CD14-positive monocyte (primary cell): Measurements from ENCODE around the gene NEK7. TPM values are rescaled to one million over a fixed set of nuclear protein-coding genes. Genes with fewer than 3 reads are reported as not detected.

Source experiments
- DNase-seq, 3 donors: peaks; one replicate each; pipeline ENCODE4 v3.0.0-alpha.2; 2011 to 2022
- H2AFZ ChIP-seq: 2 replicates; pipeline ENCODE4 v1.6.0; 2012; ENCODE audit warnings: mild to moderate bottlenecking, low read depth, low read length, inconsistent platforms; ENCODE audit not compliant: insufficient read depth, poor library complexity, severe bottlenecking
- H3K27ac ChIP-seq, 2 donors: 1 replicate in 1 of 2; 2 replicates in 1 of 2; pipeline ENCODE4 v1.5.1; 2012 to 2013; ENCODE audit warnings: low read length in 2 of 2, control low read depth in 1 of 2, inconsistent platforms in 1 of 2, low read depth in 1 of 2, mild to moderate bottlenecking in 1 of 2
- H3K27me3 ChIP-seq, 2 donors: one replicate each; pipeline versions ENCODE4 v1.6.0 to v1.6.1; 2011 to 2013; ENCODE audit warnings: low read length in 2 of 2; ENCODE audit not compliant: control insufficient read depth in 2 of 2, insufficient read depth in 2 of 2
- H3K36me3 ChIP-seq, 2 donors: replicated peaks in 1 of 2; 1 replicate in 1 of 2; 2 replicates in 1 of 2; pipeline versions ENCODE4 v1.5.1 to v1.6.1; 2012 to 2013; ENCODE audit warnings: low read length in 2 of 2, control low read depth in 1 of 2, inconsistent platforms in 1 of 2, mild to moderate bottlenecking in 1 of 2; ENCODE audit not compliant: insufficient read depth in 2 of 2, control insufficient read depth in 1 of 2
- H3K4me1 ChIP-seq, 2 donors: 1 replicate in 1 of 2; 2 replicates in 1 of 2; pipeline versions ENCODE4 v1.5.1 to v1.6.1; 2012 to 2013; ENCODE audit warnings: low read length in 2 of 2, control low read depth in 1 of 2, inconsistent platforms in 1 of 2, mild to moderate bottlenecking in 1 of 2, moderate library complexity in 1 of 2; ENCODE audit not compliant: insufficient read depth in 2 of 2, control insufficient read depth in 1 of 2
- H3K4me2 ChIP-seq: replicated peaks from 2 replicates; pipeline ENCODE3; 2012; ENCODE audit warnings: low read length, moderate library complexity, mild to moderate bottlenecking; ENCODE audit not compliant: poor library complexity, severe bottlenecking; ENCODE audit errors: extremely low read depth
- H3K4me3 ChIP-seq, 3 experiments: fragments of 200-600 bp in 1 of 3; sonication (generic) in 1 of 3; replicated peaks in 1 of 3; 1 replicate in 2 of 3; 2 replicates in 1 of 3; pipeline ENCODE4 v1.5.1; 2011 to 2013; ENCODE audit warnings: low read length in 3 of 3, mild to moderate bottlenecking in 3 of 3, control low read depth in 2 of 3, low read depth in 2 of 3, inconsistent platforms in 1 of 3, moderate library complexity in 1 of 3
- H3K79me2 ChIP-seq: 2 replicates; pipeline ENCODE4 v1.6.0; 2012; ENCODE audit warnings: mild to moderate bottlenecking, control low read depth, inconsistent platforms, low read length, moderate library complexity; ENCODE audit not compliant: insufficient read depth
- H3K9ac ChIP-seq: 2 replicates; pipeline ENCODE4 v1.6.0; 2017; ENCODE audit warnings: low read length, mild to moderate bottlenecking; ENCODE audit not compliant: insufficient read depth, poor library complexity, severe bottlenecking
- H3K9me3 ChIP-seq, 2 donors: replicated peaks in 1 of 2; 1 replicate in 1 of 2; 2 replicates in 1 of 2; pipeline versions ENCODE4 v1.5.1 to v1.6.1; 2012 to 2013; ENCODE audit warnings: low read length in 2 of 2, control low read depth in 1 of 2; ENCODE audit not compliant: control insufficient read depth in 1 of 2, insufficient read depth in 1 of 2
- H4K20me1 ChIP-seq: 2 replicates; pipeline ENCODE4 v1.6.0; 2012; ENCODE audit warnings: mild to moderate bottlenecking, low read length, control low read depth, moderate library complexity; ENCODE audit not compliant: insufficient read depth
- H3K27ac Mint-ChIP-seq, 7 donors: one replicate each; pipeline ENCODE4 v1.8.0; 2020; ENCODE audit warnings: mild to moderate bottlenecking in 7 of 7, mixed read lengths in 7 of 7, moderate library complexity in 6 of 7, inconsistent platforms in 2 of 7
- H3K27me3 Mint-ChIP-seq, 3 donors: one replicate each; pipeline ENCODE4 v1.8.0; 2021 to 2022; ENCODE audit warnings: low read depth in 3 of 3, mild to moderate bottlenecking in 3 of 3, mixed read lengths in 3 of 3, moderate library complexity in 3 of 3, inconsistent platforms in 1 of 3
- H3K36me3 Mint-ChIP-seq, 2 donors: one replicate each; pipeline ENCODE4 v1.8.0; 2020; ENCODE audit warnings: mixed read lengths in 2 of 2, inconsistent platforms in 1 of 2, mild to moderate bottlenecking in 1 of 2
- H3K4me1 Mint-ChIP-seq: one replicate; pipeline ENCODE4 v1.8.0; 2020; ENCODE audit warnings: mild to moderate bottlenecking, mixed read lengths
- H3K4me3 Mint-ChIP-seq, 2 donors: one replicate each; pipeline ENCODE4 v1.8.0; 2020; ENCODE audit warnings: mild to moderate bottlenecking in 2 of 2, mixed read lengths in 2 of 2, moderate library complexity in 1 of 2
- H3K9me3 Mint-ChIP-seq, 7 donors: one replicate each; pipeline ENCODE4 v1.8.0; 2020 to 2022; ENCODE audit warnings: mixed read lengths in 7 of 7, mild to moderate bottlenecking in 6 of 7, moderate library complexity in 6 of 7, inconsistent platforms in 2 of 7
- WGBS: methylation state at CpG from one replicate; pipeline ENCODE4 v1.1.5; 2013; ENCODE audit warnings: missing lambda C conversion rate; ENCODE audit not compliant: insufficient coverage; 5-methylcytosine and 5-hydroxymethylcytosine counted together
- intact Hi-C, 2 donors: fragments of 100-400 bp; cut with micrococcal nuclease; formaldehyde crosslinking; loops; one replicate each; pipeline versions ENCODE4 v1.15.0 to v1.15.1; 2023
- polyA plus RNA-seq, 3 donors: library from polyadenylated mRNA; depleted of rRNA in 1 of 3; unstranded in 2 of 3; stranded (reverse) in 1 of 3; fragments of 300-500 nt in 2 of 3; fragments of >200 nt in 1 of 3; fragmentation: Illumina TruSeq in 2 of 3; gene quantifications; 1 replicate in 2 of 3; 2 replicates in 1 of 3; pipeline ENCODE4 v1.2.3, GENCODE V29; 2012 to 2021
- TF ChIP-seq, protein P1 (sequence below): fragments of 200-600 bp; IDR thresholded peaks from one replicate; pipeline ENCODE4 v1.8.0; 2022; ENCODE audit warnings: antibody characterized with exemption, mild to moderate bottlenecking

Gene NEK7
- polyA plus RNA-seq, 3 donors, result 16.0 to 50.1 (median 46.5) TPM

DNA sequence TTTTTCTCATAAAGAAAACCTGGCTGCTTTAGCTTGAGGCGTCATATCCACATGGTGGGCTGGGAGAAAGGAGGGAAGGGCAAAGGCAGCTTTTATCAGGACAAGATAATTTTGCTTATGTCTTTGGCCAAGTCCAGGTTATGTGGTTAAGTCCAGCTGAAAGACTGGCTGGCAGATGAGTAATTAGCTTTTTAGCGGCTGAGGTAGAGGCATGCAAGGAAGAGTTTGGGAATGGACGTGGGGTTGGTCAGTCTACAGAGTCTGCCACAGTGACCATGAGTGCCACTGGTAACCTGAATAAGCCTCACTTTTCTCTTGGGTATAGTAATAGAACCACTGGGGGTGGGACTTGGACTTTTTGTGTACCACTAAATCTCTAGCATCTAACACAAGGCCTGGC lies 39.8 kb downstream of the NEK7 start:
- H3K9me3 ChIP-seq, result no peaks in the 10 kb centered on the region
- H2AFZ ChIP-seq, result no peak overlapping the region
- H3K4me3 ChIP-seq, result no peak overlapping the region
- 90% methylated on average over 2 of the region's 3 CpGs for WGBS
- Mint-ChIP-seq H3K27me3 (peaks cover 0 to 4% (median 0%) of the 10 kb centered on the region in 3 donors), H3K36me3 (peaks cover 0 to 3% of the 10 kb centered on the region in 2 donors), H3K4me3 (no peak overlapping the region), H3K9me3 (peaks cover 0 to 5% (median 0%) of the 10 kb centered on the region in 7 donors), H3K27ac (peak overlapping the region in 1 of 7 donors; percentile 3), H3K4me1 (peaks cover 20% of the 10 kb centered on the region)
- TF ChIP-seq, protein P1, sequence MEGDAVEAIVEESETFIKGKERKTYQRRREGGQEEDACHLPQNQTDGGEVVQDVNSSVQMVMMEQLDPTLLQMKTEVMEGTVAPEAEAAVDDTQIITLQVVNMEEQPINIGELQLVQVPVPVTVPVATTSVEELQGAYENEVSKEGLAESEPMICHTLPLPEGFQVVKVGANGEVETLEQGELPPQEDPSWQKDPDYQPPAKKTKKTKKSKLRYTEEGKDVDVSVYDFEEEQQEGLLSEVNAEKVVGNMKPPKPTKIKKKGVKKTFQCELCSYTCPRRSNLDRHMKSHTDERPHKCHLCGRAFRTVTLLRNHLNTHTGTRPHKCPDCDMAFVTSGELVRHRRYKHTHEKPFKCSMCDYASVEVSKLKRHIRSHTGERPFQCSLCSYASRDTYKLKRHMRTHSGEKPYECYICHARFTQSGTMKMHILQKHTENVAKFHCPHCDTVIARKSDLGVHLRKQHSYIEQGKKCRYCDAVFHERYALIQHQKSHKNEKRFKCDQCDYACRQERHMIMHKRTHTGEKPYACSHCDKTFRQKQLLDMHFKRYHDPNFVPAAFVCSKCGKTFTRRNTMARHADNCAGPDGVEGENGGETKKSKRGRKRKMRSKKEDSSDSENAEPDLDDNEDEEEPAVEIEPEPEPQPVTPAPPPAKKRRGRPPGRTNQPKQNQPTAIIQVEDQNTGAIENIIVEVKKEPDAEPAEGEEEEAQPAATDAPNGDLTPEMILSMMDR, result no peak
- H3K36me3 ChIP-seq, result no peaks in the 10 kb centered on the region
- H3K79me2 ChIP-seq, result peaks cover 94% of the 10 kb centered on the region
- H3K27me3 ChIP-seq, result no peaks in the 10 kb centered on the region
- peaks cover 98% of the 10 kb centered on the region for H4K20me1 ChIP-seq
- no peaks in the 10 kb centered on the region for H3K4me1 ChIP-seq
- H3K9ac ChIP-seq, result no peak overlapping the region
- H3K4me2 ChIP-seq, result no peak overlapping the region
- intact Hi-C loops, result no loop called here
- no peak for DNase-seq
- H3K27ac ChIP-seq, result no peak overlapping the region

DNA sequence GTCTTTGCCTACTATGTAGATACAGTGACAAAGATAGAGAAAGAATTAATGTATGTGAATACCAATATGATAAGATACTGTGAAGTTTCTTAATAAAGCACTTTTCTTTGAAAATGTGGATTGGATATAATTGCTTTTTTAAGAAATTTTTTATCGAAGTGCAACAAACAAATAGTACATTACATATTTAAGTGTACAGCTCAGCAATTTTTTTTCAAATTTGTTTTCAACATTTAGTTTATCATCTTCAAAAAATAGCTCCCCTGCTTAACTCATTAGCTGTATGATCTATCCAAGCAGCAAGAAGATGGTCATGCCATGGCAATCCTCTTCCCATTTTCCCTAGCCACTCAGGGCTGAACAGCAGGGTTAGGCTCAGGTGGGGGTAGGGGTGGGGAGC lies 40.5 kb downstream of the NEK7 start:
- Histone ChIP-seq H3K79me2 (peaks cover 94% of the 10 kb centered on the region), H3K4me1 (no peaks in the 10 kb centered on the region), H3K27me3 (no peaks in the 10 kb centered on the region), H4K20me1 (peaks cover 98% of the 10 kb centered on the region), H3K9me3 (peaks cover 0 to 2% of the 10 kb centered on the region in 2 donors), H2AFZ (no peak overlapping the region), H3K9ac (no peak overlapping the region), H3K36me3 (no peaks in the 10 kb centered on the region), H3K4me2 (no peak overlapping the region), H3K27ac (no peak overlapping the region), H3K4me3 (no peak overlapping the region)
- no peak overlapping the region for H3K27ac Mint-ChIP-seq
- H3K4me3 Mint-ChIP-seq, result no peak overlapping the region
- WGBS, result no CpG with 5 or more reads among the region's 1 CpG
- peaks cover 0 to 8% (median 1%) of the 10 kb centered on the region in 7 donors for H3K9me3 Mint-ChIP-seq
- TF ChIP-seq, protein P1, result no peak
- peaks cover 16% of the 10 kb centered on the region for H3K4me1 Mint-ChIP-seq
- DNase-seq, result no peak
- H3K27me3 Mint-ChIP-seq, result peaks cover 0 to 4% (median 0%) of the 10 kb centered on the region in 3 donors
- H3K36me3 Mint-ChIP-seq, result peaks cover 0 to 5% of the 10 kb centered on the region in 2 donors
- intact Hi-C loops, result no loop called here
